GM18868 (cell line): ENCODE measurements around the gene UNC5A.

Experiments
- ATAC-seq: cut with Tn5 transposase; IDR thresholded peaks from one replicate; pipeline ENCODE4 v1.9.1; 2021; ENCODE audit warnings: mild to moderate bottlenecking, moderate library complexity; ENCODE audit not compliant: unreplicated experiment

The UNC5A gene

GRCh38 chr5:176819476-176819875 lies 9.1 kb downstream of the UNC5A start:
- ATAC-seq: no peak

DNA sequence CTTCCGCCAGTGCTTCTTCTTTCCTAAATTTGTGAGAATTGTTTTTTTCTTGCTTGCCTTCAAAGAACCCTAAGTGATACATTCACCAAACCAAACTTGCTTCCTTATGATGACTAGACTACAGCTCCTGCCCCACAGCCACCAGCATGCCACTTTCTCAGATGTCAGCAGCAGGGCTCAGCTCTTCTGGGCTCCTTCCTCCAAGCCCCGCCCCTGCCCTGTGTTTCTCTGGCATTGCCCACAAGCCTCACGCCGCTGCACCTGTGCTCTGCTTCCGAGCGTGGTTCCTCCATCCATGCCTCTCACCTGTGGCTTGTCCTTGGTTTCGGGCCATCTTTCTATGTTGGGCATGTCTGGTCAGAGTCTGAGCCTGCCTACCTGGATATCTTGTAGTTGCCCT lies 10.6 kb downstream of the UNC5A start:
- ATAC-seq: no peak

DNA sequence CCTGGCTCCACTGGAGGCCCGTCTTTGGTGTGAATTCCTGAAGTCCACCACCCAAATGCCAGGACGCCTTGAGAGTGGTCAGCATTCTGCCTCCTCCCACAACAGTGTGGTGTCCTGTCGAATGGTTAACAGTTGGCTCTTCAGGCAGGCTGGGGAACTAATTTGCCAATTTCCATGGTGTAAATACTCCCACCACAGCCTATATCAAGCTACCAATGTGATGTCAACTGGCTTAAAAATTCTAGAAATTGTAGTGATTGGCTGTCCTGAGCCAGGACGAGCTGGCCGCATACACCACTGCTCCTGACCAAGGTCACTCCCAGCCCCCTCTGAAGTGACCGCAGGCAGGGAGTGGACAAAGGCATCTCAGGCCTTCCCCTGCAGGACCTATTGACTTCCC lies 11.1 kb downstream of the UNC5A start:
- ATAC-seq: no peak

DNA sequence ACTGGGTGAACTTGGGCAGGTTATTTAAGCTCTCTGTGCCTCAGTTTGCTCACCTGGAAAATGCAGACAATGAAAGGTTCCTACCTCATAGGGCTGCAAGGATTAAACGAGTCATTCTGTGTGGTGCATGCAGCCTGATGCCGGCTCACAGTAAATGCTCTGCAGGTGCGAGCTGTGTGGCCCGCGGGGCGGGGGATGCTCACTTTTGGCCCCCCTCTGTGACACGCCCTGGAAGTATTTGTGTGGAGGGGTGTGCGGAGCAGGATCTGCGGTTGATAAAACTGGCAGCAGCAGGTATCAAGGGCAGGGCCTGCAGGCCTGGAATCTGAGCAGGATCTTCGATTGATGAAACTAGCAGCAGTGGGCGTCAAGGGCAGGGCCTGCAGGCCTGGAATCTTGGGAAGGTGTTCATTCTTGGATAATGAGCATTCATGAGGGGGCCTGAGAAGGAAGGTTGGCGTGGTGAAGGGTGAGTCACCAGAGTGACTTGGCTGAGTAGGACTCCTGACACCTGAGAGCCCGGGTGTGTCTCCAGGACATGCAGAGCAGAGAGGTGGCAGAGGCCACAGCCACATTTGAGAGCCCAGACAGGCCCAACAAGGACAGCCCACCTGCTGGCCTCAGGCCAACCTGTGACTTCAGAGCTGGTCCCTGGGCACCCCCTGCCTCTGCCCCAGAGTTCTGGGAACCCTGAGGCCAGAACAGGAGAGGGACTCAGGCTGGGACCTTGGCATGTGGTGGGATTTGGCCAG lies 11.9 kb downstream of the UNC5A start:
- ATAC-seq: no peak

DNA sequence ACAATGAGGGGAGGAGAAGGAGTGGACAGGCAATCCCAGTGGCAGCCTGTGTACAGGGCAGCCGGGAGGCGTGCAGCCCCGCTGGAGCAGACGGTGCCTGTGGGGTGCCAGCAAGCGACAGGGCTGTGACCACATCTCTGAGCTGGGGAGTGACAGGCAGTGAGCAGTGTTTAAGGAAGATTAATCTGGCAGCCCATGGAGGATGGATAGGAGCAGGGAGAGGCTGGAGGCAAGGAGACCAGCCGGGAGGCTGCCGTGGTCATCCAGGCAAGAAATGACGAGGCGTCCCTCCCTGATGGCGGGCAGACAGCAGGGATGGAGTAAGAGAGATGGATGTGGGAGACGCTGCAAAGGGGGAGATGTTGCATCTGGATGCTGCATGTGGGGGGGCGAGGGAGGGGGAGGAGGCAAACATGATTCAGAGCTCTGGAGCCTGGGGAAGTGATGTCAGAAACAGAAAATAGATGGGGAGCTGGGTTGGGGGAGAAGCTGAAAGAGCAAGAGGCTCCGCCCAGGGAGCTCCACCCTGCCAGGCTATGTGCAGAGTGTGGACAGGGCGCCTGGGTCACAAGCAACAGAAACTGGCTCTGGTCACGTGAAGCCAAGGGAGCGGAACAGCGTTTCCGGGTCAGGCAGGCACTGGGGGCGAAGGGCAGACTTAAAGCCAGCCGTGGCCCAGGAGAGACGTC lies 12.6 kb downstream of the UNC5A start:
- ATAC-seq: no peak

- no peak for ATAC-seq
These were observed 13.6 kb downstream of the UNC5A start for GRCh38 chr5:176823869-176824412.

DNA sequence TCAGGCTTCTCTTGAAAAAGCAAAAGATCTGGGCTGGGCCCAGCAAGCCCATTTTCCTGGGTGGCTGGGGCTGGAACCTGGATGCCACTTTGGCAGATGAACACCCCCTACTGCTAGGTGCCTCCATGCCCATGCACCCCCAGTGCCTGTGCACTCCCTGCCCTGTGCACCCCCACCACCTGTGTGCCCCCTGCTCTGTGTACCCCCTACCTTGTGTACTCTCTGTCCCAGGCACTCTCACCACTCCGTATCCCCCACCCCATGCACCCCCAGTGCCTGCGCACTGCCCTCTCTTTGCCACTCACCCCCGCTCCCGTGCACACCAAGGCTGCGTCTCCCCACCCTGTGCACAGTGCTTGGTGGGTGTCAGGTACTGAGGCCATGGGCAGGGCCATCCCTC lies 14.2 kb downstream of the UNC5A start:
- ATAC-seq: no peak

GRCh38 chr5:176825234-176825633 lies 14.9 kb downstream of the UNC5A start:
- no peak for ATAC-seq

- ATAC-seq: no peak
These were observed 15.6 kb downstream of the UNC5A start for GRCh38 chr5:176825957-176826356.

GRCh38 chr5:176827736-176828414 lies 17.5 kb downstream of the UNC5A start:
- ATAC-seq: no peak

DNA sequence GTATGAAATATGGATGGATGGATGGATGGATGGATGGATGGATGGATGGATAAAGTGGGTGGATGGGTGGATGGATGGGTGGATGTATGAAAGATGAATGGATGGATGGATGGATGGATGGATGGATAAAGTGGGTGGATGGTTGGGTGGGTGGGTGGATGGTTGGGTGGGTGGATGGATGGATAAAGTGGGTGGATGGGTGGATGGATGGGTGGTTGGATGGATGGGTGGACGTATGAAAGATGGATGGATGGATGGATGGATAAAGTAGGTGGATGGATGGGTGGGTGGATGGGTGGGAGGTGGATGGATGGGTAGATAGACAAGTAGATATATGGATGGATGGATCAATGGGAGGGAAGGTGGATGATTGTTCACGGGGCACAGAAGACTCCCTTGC lies 19.0 kb downstream of the UNC5A start:
- ATAC-seq: no peak

DNA sequence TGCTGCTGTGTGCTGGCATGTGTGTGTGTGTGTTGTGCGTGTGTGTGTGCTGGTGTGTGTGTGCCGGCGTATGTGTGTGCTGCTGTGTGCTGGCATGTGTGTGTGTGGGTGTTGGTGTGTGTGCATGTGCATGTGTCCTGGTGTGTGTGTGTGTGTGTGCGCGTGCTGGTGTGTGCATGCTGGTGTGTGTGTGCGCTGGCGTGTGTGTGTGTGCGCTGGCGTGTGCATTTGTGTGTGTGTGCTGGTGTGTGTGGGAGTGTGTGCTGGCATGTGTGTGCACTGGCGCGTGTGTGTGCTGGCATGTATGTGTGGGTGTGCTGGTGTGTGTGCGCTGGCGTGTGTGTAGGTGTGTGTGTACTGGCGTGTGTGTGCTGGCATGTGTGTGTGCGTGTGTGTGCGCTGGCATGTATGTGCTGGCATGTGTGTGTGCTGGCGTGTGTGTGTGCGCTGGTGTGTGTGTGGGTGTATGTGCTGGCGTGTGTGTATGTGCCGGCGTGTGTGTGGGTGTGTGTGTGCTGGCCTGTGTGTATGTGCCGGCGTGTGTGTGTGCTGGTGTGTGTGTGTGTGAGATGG lies 20.1 kb downstream of the UNC5A start:
- no peak for ATAC-seq

GRCh38 chr5:176830995-176831423 lies 20.6 kb downstream of the UNC5A start:
- ATAC-seq: no peak

GRCh38 chr5:176831425-176831824 lies 21.1 kb downstream of the UNC5A start:
- no peak for ATAC-seq

- no peak for ATAC-seq
These were observed 21.8 kb downstream of the UNC5A start for GRCh38 chr5:176832162-176832561.

DNA sequence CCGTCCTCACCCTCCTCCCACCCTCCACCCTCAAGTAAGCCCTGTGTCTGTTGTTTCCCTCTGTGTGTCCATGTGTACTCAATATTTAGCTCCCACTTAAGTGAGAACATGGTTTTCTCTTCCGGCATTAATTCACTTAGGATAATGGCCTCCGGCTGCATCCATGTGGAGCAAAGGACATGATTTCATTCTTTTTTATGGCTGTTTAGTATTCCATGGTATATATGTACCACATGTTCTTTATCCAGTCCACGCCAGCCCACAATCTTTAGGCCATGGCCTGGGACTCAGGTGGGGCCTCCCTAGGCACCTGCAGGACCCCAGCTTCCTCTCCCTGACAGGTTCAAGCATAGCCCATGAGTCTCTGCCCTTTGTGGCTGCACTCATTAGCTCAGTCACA lies 22.9 kb downstream of the UNC5A start:
- no peak for ATAC-seq

- no peak for ATAC-seq
These were observed 25.6 kb downstream of the UNC5A start for GRCh38 chr5:176835918-176836317.

GRCh38 chr5:176836811-176837706 lies 26.7 kb downstream of the UNC5A start:
- no peak for ATAC-seq

DNA sequence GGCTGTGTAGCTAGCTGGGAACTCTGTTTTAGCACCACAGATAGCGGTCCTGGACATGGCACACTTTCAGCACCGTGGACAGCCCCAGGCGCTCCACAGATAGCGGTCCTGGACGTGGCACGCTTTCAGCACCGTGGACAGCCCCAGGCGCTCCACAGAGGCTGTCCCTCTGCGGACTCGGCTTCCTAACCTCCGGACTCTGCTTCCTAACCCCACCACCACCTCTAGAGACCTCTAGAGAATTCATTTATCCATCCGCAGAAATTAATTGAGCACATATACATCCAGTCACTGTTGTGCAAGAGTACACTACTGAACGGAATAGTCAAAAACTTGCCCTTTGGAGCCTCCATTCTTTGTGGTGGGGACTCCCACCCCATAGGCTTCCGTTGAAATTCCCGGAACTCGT lies 27.4 kb downstream of the UNC5A start:
- no peak for ATAC-seq

- no peak for ATAC-seq
These were observed 33.3 kb downstream of the UNC5A start for GRCh38 chr5:176843673-176844072.
